RWPE2 (cell line): ENCODE measurements around the gene CILP2.

ENCODE experiments used
- ATAC-seq: fragments of 200-7000 bp; cut with Tn5 transposase; 3 replicates; pipeline ENCODE4 v1.9.1; 2021; ENCODE audit warnings: low read depth
- DNase-seq: peaks from one replicate; pipeline ENCODE4 v3.0.0-alpha.2; 2020; ENCODE audit warnings: low spot score
- H3K27ac ChIP-seq: fragments of 450-650 bp; 2 replicates; pipeline ENCODE4 v1.5.1; 2017; ENCODE audit warnings: mild to moderate bottlenecking; ENCODE audit not compliant: poor library complexity, severe bottlenecking
- H3K27me3 ChIP-seq: fragments of 250-450 bp; sonication (Bioruptor Pico); 2 replicates; pipeline ENCODE4 v1.5.1; 2021; ENCODE audit warnings: mild to moderate bottlenecking, moderate library complexity; ENCODE audit not compliant: insufficient read depth, poor library complexity, severe bottlenecking
- H3K36me3 ChIP-seq: fragments of 250-450 bp; sonication (Bioruptor Pico); 2 replicates; pipeline ENCODE4 v1.5.1; 2020; ENCODE audit warnings: low read depth, mild to moderate bottlenecking, moderate library complexity
- H3K4me1 ChIP-seq: fragments of 250-450 bp; sonication (Bioruptor Pico); 2 replicates; pipeline ENCODE4 v1.5.1; 2021; ENCODE audit warnings: mild to moderate bottlenecking, moderate library complexity; ENCODE audit not compliant: insufficient read depth, poor library complexity, severe bottlenecking
- H3K4me3 ChIP-seq: fragments of 250-450 bp; sonication (Bioruptor Pico); 2 replicates; pipeline ENCODE4 v1.5.1; 2021; ENCODE audit warnings: mild to moderate bottlenecking, moderate library complexity; ENCODE audit not compliant: severe bottlenecking
- H3K9me3 ChIP-seq: fragments of 250-450 bp; sonication (Bioruptor Pico); 2 replicates; pipeline ENCODE4 v1.5.1; 2021; ENCODE audit warnings: mild to moderate bottlenecking, moderate library complexity; ENCODE audit not compliant: severe bottlenecking
- CTCF ChIP-seq: fragments of 450-650 bp; IDR thresholded peaks from one replicate; pipeline ENCODE4 v1.5.1; 2017; ENCODE audit warnings: mild to moderate bottlenecking, moderate library complexity; ENCODE audit not compliant: poor library complexity, severe bottlenecking

CILP2 gene

GRCh38 chr19:19520989-19521388, 17.1 kb upstream of the CILP2 start:
- Histone ChIP-seq H3K36me3 (peaks cover 32% of the 10 kb centered on the region), H3K27me3 (no peaks in the 10 kb centered on the region), H3K9me3 (no peaks in the 10 kb centered on the region), H3K4me1 (no peaks in the 10 kb centered on the region), H3K4me3 (no peak overlapping the region), H3K27ac (no peak overlapping the region)
- TF ChIP-seq CTCF = no peak
- no peak for ATAC-seq
- DNase-seq = no peak

- Histone ChIP-seq H3K4me1 (no peaks in the 10 kb centered on the region), H3K36me3 (peaks cover 35% of the 10 kb centered on the region), H3K27ac (no peak overlapping the region), H3K27me3 (no peaks in the 10 kb centered on the region), H3K9me3 (no peaks in the 10 kb centered on the region), H3K4me3 (no peak overlapping the region)
- ATAC-seq (no peak), DNase-seq (no peak)
- no peak for TF ChIP-seq CTCF
Measured at GRCh38 chr19:19523177-19523576, 14.9 kb upstream of the CILP2 start.

GRCh38 chr19:19524053-19524452, 14.0 kb upstream of the CILP2 start:
- TF ChIP-seq CTCF = no peak
- Histone ChIP-seq H3K27ac (no peak overlapping the region), H3K36me3 (peaks cover 35% of the 10 kb centered on the region), H3K27me3 (no peaks in the 10 kb centered on the region), H3K4me3 (no peak overlapping the region), H3K4me1 (no peaks in the 10 kb centered on the region), H3K9me3 (no peaks in the 10 kb centered on the region)
- DNase-seq = no peak
- no peak for ATAC-seq

- TF ChIP-seq CTCF = no peak
- H3K27me3 ChIP-seq = no peaks in the 10 kb centered on the region
- H3K36me3 ChIP-seq = peaks cover 26% of the 10 kb centered on the region
- peak; percentile 61 for DNase-seq
- no peaks in the 10 kb centered on the region for H3K9me3 ChIP-seq
- H3K4me3 ChIP-seq = no peak overlapping the region
- H3K4me1 ChIP-seq = no peaks in the 10 kb centered on the region
- ATAC-seq = no peak
- no peak overlapping the region for H3K27ac ChIP-seq
Measured at GRCh38 chr19:19525611-19526380, 12.3 kb upstream of the CILP2 start.
